ENCODE results near the gene CHD9NB.

Gene CHD9NB

DNA sequence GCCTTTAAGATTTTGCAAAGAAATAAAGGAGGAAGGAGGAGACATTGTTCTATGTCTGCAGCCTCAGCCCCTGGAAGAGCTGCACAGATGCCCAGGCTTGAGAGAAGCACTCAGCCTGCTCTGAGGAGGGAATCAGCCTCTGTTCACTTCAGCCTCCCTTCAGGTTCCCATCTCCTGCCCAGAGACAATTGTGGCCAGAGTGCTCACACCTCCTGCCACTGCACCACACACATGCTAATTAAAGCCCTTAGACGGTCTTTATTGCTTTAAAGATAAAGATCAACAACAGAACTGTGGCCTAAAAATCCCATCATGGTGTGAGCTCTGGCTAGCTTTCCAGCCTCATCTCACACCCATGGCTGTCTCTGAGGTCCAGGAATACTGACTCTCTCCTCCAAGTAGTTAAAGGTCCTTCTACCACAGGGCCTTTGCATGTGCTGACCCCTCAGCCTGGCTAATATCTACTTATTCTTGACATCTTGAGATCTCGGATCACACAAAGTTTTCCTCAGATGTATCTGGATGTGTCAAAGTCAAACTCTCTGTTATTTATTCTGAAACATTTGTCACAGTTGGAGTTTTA is 33.8 kb downstream of the CHD9NB start:
- DNase-seq (ENCODE audit: low read depth, low spot score), result peak; percentile 62
- Histone ChIP-seq H3K9ac (ENCODE audit: insufficient read length, low read depth) (no peak overlapping the region), H3K9me3 (ENCODE audit: insufficient read depth, low read length) (no peaks in the 10 kb centered on the region), H3K4me3 (ENCODE audit: insufficient read length, low read depth) (no peak overlapping the region), H3K27me3 (ENCODE audit: insufficient read depth, insufficient read length) (no peaks in the 10 kb centered on the region), H3K36me3 (ENCODE audit: insufficient read depth, insufficient read length, low read length) (no peaks in the 10 kb centered on the region), H3K4me1 (ENCODE audit: insufficient read depth, insufficient read length) (no peaks in the 10 kb centered on the region)
- TF ChIP-seq SUZ12 (IDR thresholded peaks at IDR 0.05; ENCODE audit: extremely low read depth, insufficient read depth, insufficient read length) (no peak), ZNF274 (IDR thresholded peaks at IDR 0.05; ENCODE audit: low read depth, low read length) (no peak), YY1 (IDR thresholded peaks at IDR 0.05; ENCODE audit: insufficient read depth, insufficient read length) (no peak)

DNA sequence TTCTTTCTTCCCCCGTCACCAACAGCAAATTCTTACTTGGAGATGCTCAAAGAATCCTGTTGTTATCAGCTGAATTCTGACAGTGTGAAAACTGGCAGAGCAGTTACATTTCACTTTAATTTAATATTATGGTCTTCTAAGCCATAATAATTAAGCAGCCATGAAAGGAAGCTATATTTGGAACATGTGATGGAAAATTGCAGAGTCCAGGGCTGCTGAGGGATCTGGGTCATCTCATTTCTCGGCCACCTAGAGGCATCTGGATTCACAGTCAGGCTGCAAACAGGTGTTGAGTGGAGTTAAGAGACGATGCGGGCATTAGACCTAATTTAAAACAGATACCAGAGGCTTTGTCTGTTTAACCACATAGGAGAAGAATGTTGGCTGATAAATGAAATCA is 38.4 kb downstream of the CHD9NB start:
- DNase-seq (ENCODE audit: low read depth, low spot score), result no peak
- Histone ChIP-seq H3K4me1 (ENCODE audit: insufficient read depth, insufficient read length) (no peaks in the 10 kb centered on the region), H3K36me3 (ENCODE audit: insufficient read depth, insufficient read length, low read length) (no peaks in the 10 kb centered on the region), H3K9me3 (ENCODE audit: insufficient read depth, low read length) (no peaks in the 10 kb centered on the region), H3K9ac (ENCODE audit: insufficient read length, low read depth) (no peak overlapping the region), H3K27me3 (ENCODE audit: insufficient read depth, insufficient read length) (no peaks in the 10 kb centered on the region), H3K4me3 (ENCODE audit: insufficient read length, low read depth) (no peak overlapping the region)
- TF ChIP-seq SUZ12 (IDR thresholded peaks at IDR 0.05; ENCODE audit: extremely low read depth, insufficient read depth, insufficient read length) (no peak), YY1 (IDR thresholded peaks at IDR 0.05; ENCODE audit: insufficient read depth, insufficient read length) (no peak), ZNF274 (IDR thresholded peaks at IDR 0.05; ENCODE audit: low read depth, low read length) (no peak)

DNA sequence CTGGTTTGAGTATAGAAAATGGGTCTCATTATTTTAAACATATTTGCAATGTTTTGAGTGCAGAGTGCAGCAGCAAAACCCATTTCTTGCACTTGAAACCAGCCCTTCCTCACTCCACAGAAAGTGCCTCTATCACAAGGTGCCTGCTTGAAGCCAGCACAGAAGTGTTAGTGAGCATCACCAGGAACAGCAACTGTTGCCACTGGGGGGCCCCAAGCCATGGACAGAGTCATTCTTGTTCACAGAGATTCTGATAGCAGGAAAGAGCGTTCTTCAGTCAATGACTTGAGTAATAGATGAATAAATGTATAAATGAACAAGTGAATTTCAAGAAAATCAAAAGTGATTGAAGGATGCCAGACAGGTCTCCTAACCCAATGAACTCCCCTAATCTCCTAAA is 45.6 kb downstream of the CHD9NB start:
- H3K27me3 ChIP-seq (ENCODE audit: insufficient read depth, insufficient read length), result no peaks in the 10 kb centered on the region
- H3K36me3 ChIP-seq (ENCODE audit: insufficient read depth, insufficient read length, low read length), result no peaks in the 10 kb centered on the region
- no peak overlapping the region for H3K9ac ChIP-seq (ENCODE audit: insufficient read length, low read depth)
- no peak overlapping the region for H3K4me3 ChIP-seq (ENCODE audit: insufficient read length, low read depth)
- H3K9me3 ChIP-seq (ENCODE audit: insufficient read depth, low read length), result no peaks in the 10 kb centered on the region
- DNase-seq (ENCODE audit: low read depth, low spot score), result no peak
- H3K4me1 ChIP-seq (ENCODE audit: insufficient read depth, insufficient read length), result no peaks in the 10 kb centered on the region
- TF ChIP-seq YY1 (IDR thresholded peaks at IDR 0.05; ENCODE audit: insufficient read depth, insufficient read length) (no peak), SUZ12 (IDR thresholded peaks at IDR 0.05; ENCODE audit: extremely low read depth, insufficient read depth, insufficient read length) (no peak), ZNF274 (IDR thresholded peaks at IDR 0.05; ENCODE audit: low read depth, low read length) (no peak)

DNA sequence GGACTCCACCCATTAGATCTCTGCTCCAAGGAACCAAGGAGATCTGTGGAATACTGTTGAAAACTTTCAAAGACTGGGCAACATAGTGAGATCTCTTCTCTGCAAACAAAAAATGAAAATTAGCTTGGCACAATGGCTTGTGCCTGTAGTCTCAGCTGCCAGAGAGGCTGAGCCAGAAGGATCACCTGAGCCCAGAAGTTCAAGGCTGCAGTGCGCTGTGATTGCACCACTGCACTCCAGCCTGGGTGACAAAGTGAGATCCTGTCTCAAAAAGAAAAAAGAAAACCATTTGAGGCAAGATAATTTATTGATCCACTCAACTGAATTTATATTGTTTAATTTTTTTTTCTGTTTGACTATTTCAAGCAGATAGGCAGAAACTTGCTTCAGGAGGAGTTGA is 54.8 kb downstream of the CHD9NB start:
- no peaks in the 10 kb centered on the region for H3K4me1 ChIP-seq (ENCODE audit: insufficient read depth, insufficient read length)
- no peaks in the 10 kb centered on the region for H3K9me3 ChIP-seq (ENCODE audit: insufficient read depth, low read length)
- H3K4me3 ChIP-seq (ENCODE audit: insufficient read length, low read depth), result no peak overlapping the region
- TF ChIP-seq YY1 (IDR thresholded peaks at IDR 0.05; ENCODE audit: insufficient read depth, insufficient read length) (no peak), ZNF274 (IDR thresholded peaks at IDR 0.05; ENCODE audit: low read depth, low read length) (no peak), SUZ12 (IDR thresholded peaks at IDR 0.05; ENCODE audit: extremely low read depth, insufficient read depth, insufficient read length) (no peak)
- H3K36me3 ChIP-seq (ENCODE audit: insufficient read depth, insufficient read length, low read length), result no peaks in the 10 kb centered on the region
- DNase-seq (ENCODE audit: low read depth, low spot score), result no peak
- no peaks in the 10 kb centered on the region for H3K27me3 ChIP-seq (ENCODE audit: insufficient read depth, insufficient read length)
- no peak overlapping the region for H3K9ac ChIP-seq (ENCODE audit: insufficient read length, low read depth)

DNA sequence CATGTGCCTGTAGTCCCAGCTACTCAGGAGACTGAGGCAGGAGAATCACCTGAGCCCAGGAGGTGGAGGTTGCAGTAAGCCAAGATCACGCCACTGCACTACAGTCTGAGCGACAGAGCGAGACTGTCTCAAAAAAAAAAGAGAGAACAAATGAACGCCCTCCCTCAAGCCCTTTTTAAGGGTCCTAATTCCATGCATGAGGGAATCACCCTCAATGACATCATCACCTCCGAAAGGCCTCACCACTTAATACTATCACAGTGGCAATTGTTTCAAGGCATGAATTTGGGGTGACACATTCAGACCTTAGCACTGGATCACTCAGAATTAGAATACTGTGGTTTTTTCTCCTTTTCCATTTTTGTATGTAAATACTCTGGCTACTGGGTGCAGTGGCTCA is 57.8 kb downstream of the CHD9NB start:
- DNase-seq (ENCODE audit: low read depth, low spot score), result no peak
- no peak for TF ChIP-seq YY1 (IDR thresholded peaks at IDR 0.05; ENCODE audit: insufficient read depth, insufficient read length)
- TF ChIP-seq ZNF274 (IDR thresholded peaks at IDR 0.05; ENCODE audit: low read depth, low read length), result no peak
- no peak for TF ChIP-seq SUZ12 (IDR thresholded peaks at IDR 0.05; ENCODE audit: extremely low read depth, insufficient read depth, insufficient read length)

DNA sequence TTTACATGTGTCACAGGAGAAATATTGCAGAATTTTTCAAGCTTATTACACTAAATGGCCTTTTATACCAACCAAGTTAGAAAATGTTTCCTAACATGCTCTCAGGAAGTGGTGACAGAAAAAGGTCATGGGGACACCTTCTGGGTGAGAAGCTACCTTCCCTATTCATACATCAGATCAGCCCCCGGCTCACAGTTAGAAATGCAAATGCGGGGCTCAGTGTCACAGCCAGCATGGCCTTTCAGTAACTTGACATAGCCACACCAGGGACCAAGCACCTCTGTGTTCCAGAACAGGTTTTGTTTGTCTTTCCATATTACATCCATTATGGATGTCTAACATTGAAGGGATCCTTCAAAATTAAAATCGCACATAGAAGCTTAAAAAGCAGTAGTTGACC is 59.5 kb downstream of the CHD9NB start:
- H3K9ac ChIP-seq (ENCODE audit: insufficient read length, low read depth), result no peak overlapping the region
- peak; percentile 2 for DNase-seq (ENCODE audit: low read depth, low spot score)
- H3K36me3 ChIP-seq (ENCODE audit: insufficient read depth, insufficient read length, low read length), result no peaks in the 10 kb centered on the region
- TF ChIP-seq YY1 (IDR thresholded peaks at IDR 0.05; ENCODE audit: insufficient read depth, insufficient read length) (no peak), ZNF274 (IDR thresholded peaks at IDR 0.05; ENCODE audit: low read depth, low read length) (no peak), SUZ12 (IDR thresholded peaks at IDR 0.05; ENCODE audit: extremely low read depth, insufficient read depth, insufficient read length) (no peak)
- H3K27me3 ChIP-seq (ENCODE audit: insufficient read depth, insufficient read length), result no peaks in the 10 kb centered on the region
- no peaks in the 10 kb centered on the region for H3K9me3 ChIP-seq (ENCODE audit: insufficient read depth, low read length)
- H3K4me3 ChIP-seq (ENCODE audit: insufficient read length, low read depth), result no peak overlapping the region
- H3K4me1 ChIP-seq (ENCODE audit: insufficient read depth, insufficient read length), result no peaks in the 10 kb centered on the region

More for the DNA sequence above, 57.8 kb downstream of the CHD9NB start:
- no peak overlapping the region for H3K9ac ChIP-seq (ENCODE audit: insufficient read length, low read depth)
- no peaks in the 10 kb centered on the region for H3K36me3 ChIP-seq (ENCODE audit: insufficient read depth, insufficient read length, low read length)
- H3K9me3 ChIP-seq (ENCODE audit: insufficient read depth, low read length), result no peaks in the 10 kb centered on the region
- no peak overlapping the region for H3K4me3 ChIP-seq (ENCODE audit: insufficient read length, low read depth)
- no peaks in the 10 kb centered on the region for H3K4me1 ChIP-seq (ENCODE audit: insufficient read depth, insufficient read length)
- no peaks in the 10 kb centered on the region for H3K27me3 ChIP-seq (ENCODE audit: insufficient read depth, insufficient read length)

DNA sequence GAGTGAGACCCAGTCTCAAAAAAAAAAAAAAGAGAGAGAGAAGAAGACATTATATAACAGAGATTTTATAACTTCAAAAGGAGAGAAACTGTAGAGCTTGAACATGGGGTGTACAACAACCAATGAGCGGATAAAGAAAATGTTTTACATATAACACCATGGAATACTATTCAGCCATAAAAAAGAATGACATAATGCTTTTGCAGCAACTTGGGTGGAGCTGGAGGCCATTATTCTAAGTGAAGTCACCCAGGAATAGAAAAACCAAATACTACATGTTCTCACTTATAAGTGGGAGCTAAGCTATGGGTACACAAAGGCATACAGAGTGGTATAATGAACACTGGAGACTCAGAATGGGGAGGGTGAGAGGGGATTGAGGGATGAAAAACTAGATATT is 61.1 kb downstream of the CHD9NB start:
- TF ChIP-seq ZNF274 (IDR thresholded peaks at IDR 0.05; ENCODE audit: low read depth, low read length), result no peak
- TF ChIP-seq SUZ12 (IDR thresholded peaks at IDR 0.05; ENCODE audit: extremely low read depth, insufficient read depth, insufficient read length), result no peak
- TF ChIP-seq YY1 (IDR thresholded peaks at IDR 0.05; ENCODE audit: insufficient read depth, insufficient read length), result no peak
- Histone ChIP-seq H3K9ac (ENCODE audit: insufficient read length, low read depth) (no peak overlapping the region), H3K4me3 (ENCODE audit: insufficient read length, low read depth) (no peak overlapping the region), H3K36me3 (ENCODE audit: insufficient read depth, insufficient read length, low read length) (no peaks in the 10 kb centered on the region), H3K4me1 (ENCODE audit: insufficient read depth, insufficient read length) (no peaks in the 10 kb centered on the region), H3K9me3 (ENCODE audit: insufficient read depth, low read length) (no peaks in the 10 kb centered on the region), H3K27me3 (ENCODE audit: insufficient read depth, insufficient read length) (no peaks in the 10 kb centered on the region)
- no peak for DNase-seq (ENCODE audit: low read depth, low spot score)

Measured in NT2/D1 (cell line).